NOMO-1 (cell line): ENCODE measurements around the gene FAM117B.
"Not testable (repeated sequence)": the region's sequence is repeated elsewhere in the genome, so short reads cannot be mapped to it uniquely, and the experiment has no call there.

Source experiments
- DNase-seq, 2 experiments: peaks; one replicate each; lab custom pipeline; 2025; ENCODE audit not compliant: unreplicated experiment in 2 of 2; lab: John Stamatoyannopoulos, UW

Gene FAM117B

DNA sequence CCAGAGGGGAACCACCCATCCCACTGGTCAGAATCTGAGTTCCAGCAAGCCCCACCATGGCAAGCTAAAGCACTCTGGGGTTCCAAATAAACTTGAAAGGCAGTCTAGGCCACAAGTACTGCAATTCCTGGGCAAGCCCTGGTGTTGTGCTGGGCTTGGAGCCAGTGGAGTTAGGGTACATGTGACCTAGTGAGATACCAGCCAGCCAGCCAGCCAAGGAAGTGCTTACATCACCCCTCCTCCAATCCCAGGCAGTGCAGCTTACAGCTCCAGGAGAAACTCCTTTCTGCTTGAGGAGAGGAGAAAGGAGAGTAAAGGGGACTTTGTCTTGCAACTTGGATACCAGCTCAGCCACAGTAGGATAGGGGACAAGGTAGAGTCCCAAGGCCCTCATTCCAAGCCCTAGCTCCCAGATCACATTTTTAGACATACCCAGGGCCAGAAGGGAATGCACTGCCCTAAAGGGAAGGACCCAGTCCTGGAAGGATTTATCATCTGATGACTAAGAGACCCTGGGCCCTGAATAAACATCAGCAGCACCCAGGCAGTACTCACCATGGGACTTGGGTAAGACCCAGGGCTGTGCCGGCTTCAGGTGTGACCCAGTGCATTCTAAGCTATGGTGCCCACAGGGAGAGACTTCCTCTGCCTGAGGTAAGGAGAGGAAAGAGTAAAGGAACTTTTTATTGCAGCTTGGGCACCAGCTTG, 172.8 kb downstream of the FAM117B start:
- not testable (repeated sequence) for DNase-seq

- DNase-seq, result no peak
Observed at GRCh38 chr2:202808754-202809153, 174.0 kb downstream of the FAM117B start.

DNA sequence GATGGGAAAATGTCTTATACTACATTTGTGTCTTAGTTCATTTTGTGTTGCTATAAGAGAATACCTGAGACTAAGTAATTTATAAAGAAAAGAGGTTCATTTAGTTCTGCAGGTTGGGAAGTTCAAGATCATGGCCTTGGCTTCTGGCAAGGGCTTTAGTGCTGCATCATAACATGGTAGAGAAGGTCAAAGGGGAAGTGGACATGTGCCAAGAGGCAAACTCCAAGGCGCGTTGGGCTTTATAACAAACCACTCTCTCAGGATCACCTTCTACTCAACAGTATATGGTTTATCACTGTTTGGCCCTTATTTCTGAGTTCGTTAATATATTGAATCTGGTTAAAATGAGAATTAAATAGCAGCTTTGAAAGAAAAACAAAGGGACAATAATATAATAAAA, 178.6 kb downstream of the FAM117B start:
- DNase-seq, result no peak

DNA sequence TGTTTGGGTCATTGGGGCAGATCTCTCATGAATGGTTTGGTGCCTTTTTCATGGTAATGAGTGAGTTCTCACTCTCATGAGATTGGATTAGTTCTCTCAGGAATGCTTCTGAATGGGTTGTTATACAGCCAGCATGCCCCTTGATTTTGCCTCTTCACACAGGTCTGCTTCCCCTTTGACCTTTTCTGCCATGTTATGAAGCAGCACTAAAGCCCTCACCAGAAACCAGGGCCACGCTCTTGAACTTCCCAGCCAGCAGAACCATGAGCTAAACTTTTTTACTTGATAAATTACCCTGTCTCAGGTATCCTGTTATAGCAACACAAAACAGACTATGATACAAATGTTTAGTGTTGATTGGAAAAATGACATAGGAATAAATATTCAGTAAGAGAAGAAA, 179.5 kb downstream of the FAM117B start:
- no peak for DNase-seq

DNA sequence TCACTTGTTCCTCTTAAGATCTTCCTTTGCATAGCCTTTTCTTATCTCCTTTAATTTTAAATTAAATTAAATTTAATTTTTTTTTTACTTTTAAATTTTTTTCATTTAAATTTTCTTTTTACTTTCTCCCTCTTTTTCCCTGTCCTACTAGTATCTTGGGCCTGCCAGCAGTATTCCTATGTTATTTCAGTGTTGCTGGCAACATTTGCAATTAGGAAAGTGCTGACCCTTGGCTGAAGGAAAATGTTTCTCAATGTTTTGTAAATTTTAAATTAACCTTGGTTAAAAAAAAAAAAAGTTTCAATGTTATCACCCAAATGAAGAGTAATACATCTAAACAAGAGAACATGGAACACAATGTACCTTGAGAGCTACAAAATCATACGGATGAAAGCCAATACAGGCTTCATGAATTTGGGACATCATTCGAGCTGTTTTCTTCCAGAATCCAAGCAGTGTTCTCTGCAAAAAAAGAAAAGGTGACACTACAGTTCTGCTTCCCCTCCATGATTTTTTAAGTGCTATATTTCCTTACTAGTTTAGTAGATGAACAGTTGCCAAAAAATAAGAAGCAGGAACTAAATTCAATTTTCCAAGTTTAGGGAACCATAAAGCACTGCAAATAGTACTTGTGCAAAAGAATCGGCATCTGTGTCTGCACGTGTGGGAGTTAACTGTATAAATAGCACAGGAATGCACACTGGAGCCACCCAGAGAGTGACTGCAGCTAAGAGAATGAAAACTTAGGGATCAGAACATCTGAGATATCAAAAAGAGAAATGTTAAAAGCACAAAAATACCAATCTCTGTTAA, 181.0 kb downstream of the FAM117B start:
- no peak for DNase-seq

DNA sequence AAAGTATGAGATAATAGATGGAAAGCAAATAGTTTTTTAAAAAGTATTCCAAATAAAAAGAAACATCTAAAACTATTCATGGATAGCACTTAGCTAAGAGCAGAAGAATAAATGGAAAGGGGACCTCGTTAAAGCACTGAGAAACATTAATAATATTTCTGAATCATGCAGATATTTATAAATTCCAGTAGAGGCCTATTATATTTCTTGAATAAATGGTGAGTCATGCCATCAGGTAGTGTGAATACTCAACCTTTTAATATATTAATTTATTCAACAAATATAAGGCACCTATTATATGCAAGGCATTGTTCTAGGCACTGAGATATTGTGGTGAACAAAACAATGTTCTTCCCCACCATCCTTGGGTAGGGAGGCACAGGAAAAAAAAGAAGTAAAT, 183.0 kb downstream of the FAM117B start:
- no peak for DNase-seq

DNA sequence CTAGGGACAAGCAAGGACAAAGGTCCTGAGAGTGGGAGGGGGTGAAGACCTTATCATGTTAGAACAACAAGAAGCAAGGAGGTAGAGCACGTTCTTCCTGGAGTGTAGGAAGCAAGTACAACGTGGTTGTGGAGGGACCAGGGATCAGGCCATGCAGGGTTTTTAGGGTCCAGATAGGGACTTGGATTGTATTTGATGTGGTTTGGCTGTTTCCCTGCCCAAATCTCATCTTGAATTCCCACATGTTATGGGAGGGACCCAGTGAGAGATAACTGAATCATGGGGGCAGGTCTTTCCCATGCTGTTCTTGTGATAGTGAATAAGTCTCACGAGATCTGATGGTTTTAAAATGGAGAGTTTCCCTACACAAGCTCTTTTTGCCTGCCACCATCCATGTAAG, 183.6 kb downstream of the FAM117B start:
- no peak for DNase-seq
